BE2C (cell line): Measurements from ENCODE around the gene DFFB.

Experiments
- DNase-seq: peaks from one replicate; pipeline ENCODE4 v3.0.0-alpha.2; 2020
- H3K27me3 ChIP-seq: fragments of 250-450 bp; sonication (Bioruptor Pico); 2 replicates; pipeline ENCODE4 v1.5.1; 2020; ENCODE audit warnings: mild to moderate bottlenecking
- H3K36me3 ChIP-seq: fragments of 250-450 bp; sonication (Bioruptor Pico); 2 replicates; pipeline ENCODE4 v1.5.1; 2020; ENCODE audit warnings: mild to moderate bottlenecking
- H3K4me1 ChIP-seq: fragments of 250-450 bp; sonication (Bioruptor Pico); 2 replicates; pipeline ENCODE4 v1.5.1; 2020
- H3K4me3 ChIP-seq: 2 replicates; pipeline ENCODE4 v1.5.1; 2011; ENCODE audit warnings: low read depth, low read length
- H3K9me3 ChIP-seq: fragments of 250-450 bp; sonication (Bioruptor Pico); 2 replicates; pipeline ENCODE4 v1.5.1; 2020
- CTCF ChIP-seq: IDR thresholded peaks from 2 replicates; pipeline ENCODE4 v1.5.1; 2012; ENCODE audit warnings: mild to moderate bottlenecking, low read depth, low read length

Gene DFFB

DNA sequence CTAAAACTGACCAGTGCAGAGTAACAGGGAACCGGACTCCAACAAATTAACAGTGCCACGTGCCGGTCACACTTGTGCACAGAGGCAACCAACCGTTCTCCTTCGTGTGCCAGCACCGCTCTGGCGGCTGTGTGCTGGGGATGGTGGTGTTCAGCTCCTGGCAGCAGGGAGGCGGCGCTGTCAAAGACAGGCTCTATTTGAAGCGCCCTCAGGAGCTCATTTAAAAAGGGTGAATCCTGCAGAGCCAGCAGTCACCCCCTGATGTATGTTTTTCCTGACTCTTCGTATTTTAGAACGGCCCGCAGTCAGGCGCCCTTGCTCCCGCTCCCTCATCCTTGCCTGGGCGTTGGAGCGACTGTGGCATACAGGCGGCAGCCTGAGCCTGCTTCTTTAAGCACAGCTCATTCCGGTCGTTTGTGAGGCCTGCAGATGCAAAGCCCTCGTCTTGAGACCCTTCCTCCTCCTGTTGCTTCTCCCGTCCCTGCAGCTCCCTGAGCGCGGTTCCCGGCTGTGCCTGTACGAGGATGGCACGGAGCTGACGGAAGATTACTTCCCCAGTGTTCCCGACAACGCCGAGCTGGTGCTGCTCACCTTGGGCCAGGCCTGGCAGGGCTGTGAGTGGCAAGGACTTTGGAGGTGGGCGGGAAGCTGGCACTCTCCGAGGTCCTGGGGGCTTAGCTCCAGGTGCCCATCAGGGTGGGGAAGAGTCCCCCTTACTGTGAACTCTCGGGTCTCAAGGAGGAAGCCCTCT lies 1.1 kb downstream of the DFFB start:
- DNase-seq = no peak
- no peak overlapping the region for H3K4me3 ChIP-seq
- no peak for TF ChIP-seq CTCF
- H3K36me3 ChIP-seq = no peaks in the 10 kb centered on the region
- H3K9me3 ChIP-seq = no peaks in the 10 kb centered on the region
- no peaks in the 10 kb centered on the region for H3K4me1 ChIP-seq
- no peaks in the 10 kb centered on the region for H3K27me3 ChIP-seq

DNA sequence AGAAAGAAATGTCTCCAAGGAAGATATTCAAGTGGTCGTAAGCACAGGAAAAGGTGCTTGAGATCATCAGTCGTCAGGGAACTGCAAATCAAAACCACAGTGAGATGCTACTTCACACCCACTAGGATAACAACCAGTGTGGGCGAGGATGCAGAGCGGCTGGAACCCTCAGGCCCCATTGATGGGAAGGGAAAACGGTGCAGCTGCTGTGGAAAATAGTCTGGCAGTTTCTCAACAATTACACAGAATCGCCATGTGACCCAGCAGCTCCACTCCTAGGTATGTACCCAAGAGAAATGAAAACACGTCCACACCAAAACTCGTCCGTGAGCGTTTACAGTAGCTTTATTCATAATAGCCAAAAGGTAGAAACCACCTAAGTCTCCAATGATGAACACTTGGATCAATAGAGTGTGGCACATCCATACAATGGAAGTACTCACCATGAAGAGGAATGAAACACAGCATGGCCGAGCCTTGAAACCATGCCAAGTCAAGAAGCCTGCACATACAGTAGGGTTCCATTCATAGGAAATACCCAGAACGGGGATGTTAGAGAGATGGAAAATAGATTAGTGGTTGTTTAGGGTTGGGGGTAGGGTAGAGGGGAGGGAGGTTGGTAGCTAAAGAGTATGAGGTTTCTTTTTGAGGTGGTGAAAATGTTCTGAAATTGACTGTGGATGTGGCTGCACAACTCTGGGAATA lies 6.1 kb downstream of the DFFB start:
- no peak for DNase-seq
- no peak for TF ChIP-seq CTCF
- Histone ChIP-seq H3K4me1 (no peaks in the 10 kb centered on the region), H3K4me3 (no peak overlapping the region), H3K9me3 (no peaks in the 10 kb centered on the region), H3K36me3 (no peaks in the 10 kb centered on the region), H3K27me3 (no peaks in the 10 kb centered on the region)

DNA sequence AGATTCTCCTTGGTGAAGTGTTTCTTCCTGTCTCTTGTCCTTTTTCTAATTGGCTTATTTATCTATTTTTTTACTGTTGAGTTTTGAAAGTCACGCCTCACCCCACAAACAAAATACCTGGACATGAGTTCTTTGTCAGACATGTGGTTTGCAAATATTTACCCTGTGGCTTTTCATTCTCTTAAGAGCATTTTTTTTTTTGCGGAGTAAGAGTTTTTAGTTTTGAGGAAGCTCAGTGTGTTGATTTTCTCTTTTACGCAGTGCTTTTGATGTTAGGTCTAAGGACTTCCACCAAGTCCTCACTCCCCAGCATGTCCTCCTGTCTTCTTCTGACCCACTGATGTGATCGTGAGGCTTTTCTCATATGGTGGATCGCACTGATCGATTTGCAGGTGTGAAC lies 7.6 kb downstream of the DFFB start:
- Histone ChIP-seq H3K36me3 (no peaks in the 10 kb centered on the region), H3K4me3 (no peak overlapping the region), H3K9me3 (no peaks in the 10 kb centered on the region), H3K4me1 (no peaks in the 10 kb centered on the region), H3K27me3 (no peaks in the 10 kb centered on the region)
- no peak for TF ChIP-seq CTCF
- DNase-seq = no peak

DNA sequence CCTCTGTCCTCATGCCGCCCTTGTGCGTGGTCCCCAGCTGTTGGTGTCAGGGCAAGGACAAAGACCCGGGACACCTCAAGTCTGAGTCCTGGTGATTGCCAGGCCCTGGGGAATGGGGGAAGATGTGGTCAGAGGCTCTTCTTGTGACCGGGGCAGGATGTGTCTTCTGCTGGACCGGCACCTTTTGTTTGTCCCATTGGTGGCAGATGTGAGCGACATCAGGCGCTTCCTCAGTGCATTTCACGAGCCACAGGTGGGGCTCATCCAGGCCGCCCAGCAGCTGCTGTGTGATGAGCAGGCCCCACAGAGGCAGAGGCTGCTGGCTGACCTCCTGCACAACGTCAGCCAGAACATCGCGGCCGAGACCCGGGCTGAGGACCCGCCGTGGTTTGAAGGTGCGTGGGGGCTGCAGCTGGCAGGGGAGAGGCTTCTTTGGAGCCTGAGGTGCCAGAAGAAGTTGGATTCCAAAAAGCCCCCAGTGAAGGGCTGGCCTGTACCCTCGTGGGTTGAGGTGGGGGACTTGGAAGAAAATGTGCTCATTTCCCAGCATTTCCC lies 8.4 kb downstream of the DFFB start:
- Histone ChIP-seq H3K9me3 (no peaks in the 10 kb centered on the region), H3K4me3 (no peak overlapping the region), H3K4me1 (no peaks in the 10 kb centered on the region), H3K27me3 (no peaks in the 10 kb centered on the region), H3K36me3 (no peaks in the 10 kb centered on the region)
- no peak for TF ChIP-seq CTCF
- DNase-seq = no peak

DNA sequence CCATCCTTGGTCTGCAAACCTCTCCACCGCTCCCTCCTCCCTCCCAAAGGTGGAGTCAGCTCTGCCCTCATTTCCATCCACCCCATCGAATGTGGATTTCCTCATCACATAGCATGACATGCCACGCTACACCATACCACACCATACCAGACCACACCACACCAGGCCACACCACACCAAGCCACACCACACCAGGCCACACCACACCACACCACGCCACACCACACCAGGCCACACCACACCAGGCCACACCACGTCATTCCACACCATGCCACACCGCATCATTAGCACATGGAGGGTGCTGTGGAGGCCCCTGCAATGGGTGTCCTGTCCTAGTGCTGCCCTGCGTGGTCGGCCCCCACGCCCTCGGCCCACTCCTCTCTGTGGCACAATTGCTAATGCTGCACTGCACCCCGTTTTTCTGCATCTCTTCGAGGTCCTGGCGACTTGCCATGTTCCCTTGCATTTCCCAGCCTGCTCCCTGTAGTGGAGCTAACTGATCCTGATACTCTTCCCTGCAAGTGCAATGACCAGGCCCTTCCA lies 11.3 kb downstream of the DFFB start:
- H3K27me3 ChIP-seq = no peaks in the 10 kb centered on the region
- no peaks in the 10 kb centered on the region for H3K9me3 ChIP-seq
- TF ChIP-seq CTCF = no peak
- no peaks in the 10 kb centered on the region for H3K36me3 ChIP-seq
- no peak for DNase-seq
- H3K4me3 ChIP-seq = no peak overlapping the region
- H3K4me1 ChIP-seq = no peaks in the 10 kb centered on the region

DNA sequence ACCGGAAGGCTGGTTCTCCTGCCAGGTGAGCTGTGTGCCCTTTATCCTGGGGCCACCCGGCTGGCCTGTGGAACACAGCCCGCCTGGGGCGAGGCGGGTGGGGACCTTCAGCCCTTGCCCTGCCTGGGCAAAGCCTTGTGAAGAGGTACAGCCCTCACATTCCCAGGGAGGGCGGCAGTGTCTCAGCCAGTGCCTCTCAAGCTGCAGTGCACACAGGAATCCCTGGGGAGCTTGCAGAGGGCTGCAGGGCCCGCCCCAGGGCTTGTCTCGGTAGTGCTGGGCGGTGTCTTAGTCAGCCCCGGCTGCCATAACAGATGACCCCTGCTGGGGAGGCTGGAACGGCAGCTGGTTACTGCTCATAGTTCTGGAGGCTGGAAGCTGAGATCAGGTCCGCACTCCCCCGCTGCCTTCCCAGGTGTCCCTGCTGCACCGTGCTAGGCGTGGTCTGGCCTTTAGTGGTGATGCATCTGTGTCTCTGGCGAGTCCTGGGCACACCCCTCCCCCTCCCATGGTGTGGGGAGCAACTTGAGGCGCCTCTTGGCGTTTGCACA lies 12.6 kb downstream of the DFFB start:
- Histone ChIP-seq H3K9me3 (no peaks in the 10 kb centered on the region), H3K36me3 (no peaks in the 10 kb centered on the region), H3K27me3 (no peaks in the 10 kb centered on the region), H3K4me3 (no peak overlapping the region), H3K4me1 (no peaks in the 10 kb centered on the region)
- DNase-seq = peak; percentile 64
- TF ChIP-seq CTCF = peak; percentile 29; the same call in 1 of the 2 replicates
